Measurements from ENCODE around the gene TRIM75. TPM values are rescaled to one million over a fixed set of nuclear protein-coding genes. Genes with fewer than 3 reads are reported as not detected.
A peak's percentile ranks its signal among the peaks of the same experiment; 100 is the strongest.

The TRIM75 gene
- total and polyA plus RNA-seq, 2 of the 13 experiments (the other 11 are each of a cell fraction or from before 2014, with no cell fraction given), result not detected

DNA sequence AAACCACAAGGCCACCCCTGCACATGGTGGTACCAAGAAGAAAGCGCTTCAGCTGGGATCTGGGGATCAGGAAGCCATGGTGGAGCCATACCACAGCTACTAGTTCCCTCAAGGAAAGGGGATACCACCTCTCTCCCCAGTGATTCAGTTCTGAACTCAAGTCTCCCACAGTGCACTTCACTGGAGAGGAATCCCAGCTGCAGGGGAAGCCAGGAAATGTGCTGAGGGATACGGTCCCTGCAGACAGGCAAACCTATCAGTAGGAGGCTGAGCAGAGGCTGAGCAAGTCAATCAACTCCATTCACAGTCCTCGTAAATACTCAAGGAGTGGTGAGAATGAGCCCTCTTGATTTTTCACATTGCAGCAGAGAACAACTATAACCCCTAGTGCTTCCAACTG, 48.0 kb downstream of the TRIM75 start:
- Histone ChIP-seq H3K27me3 (ENCODE audit: control insufficient read depth in 1 of 2, insufficient read depth in 2 of 2, low read length in 2 of 2) (no peaks in the 10 kb centered on the region), H3K79me2 (ENCODE audit: insufficient read depth, low read length) (no peaks in the 10 kb centered on the region), H4K20me1 (ENCODE audit: insufficient read depth, low read length) (no peaks in the 10 kb centered on the region), H3K36me3 (replicated peaks in 1 of 2; ENCODE audit: control insufficient read depth in 1 of 2, insufficient read depth in 2 of 2, low read length in 2 of 2) (peaks cover 5 to 20% of the 10 kb centered on the region in 2 experiments; a peak in 2 of 5 replicates), H3K9me3 (ENCODE audit: low read length) (no peaks in the 10 kb centered on the region), H3K4me3 (replicated peaks in 1 of 3; ENCODE audit: insufficient read depth in 1 of 3, low read depth in 2 of 3, low read length in 3 of 3) (no peak overlapping the region), H2AFZ (ENCODE audit: low read length) (no peak overlapping the region), H3K4me2 (ENCODE audit: low read depth, low read length) (no peak overlapping the region), H3K27ac (ENCODE audit: extremely low read length, insufficient read depth, low read length) (no peak overlapping the region), H3K9ac (ENCODE audit: insufficient read depth, low read depth, low read length) (no peak overlapping the region), H3K4me1 (ENCODE audit: insufficient read depth, low read length) (peaks cover 9% of the 10 kb centered on the region)
- TF ChIP-seq NFYB (CRISPR knock-in tag; IDR thresholded peaks at IDR 0.05), result no peak
- WGBS (ENCODE audit: low lambda C conversion rate), result 100% methylated on average over 2 of the region's 3 CpGs
- POLR2A ChIA-PET, result no interaction called here
- CTCF ChIA-PET (ENCODE audit: low intra/inter-chr PET ratio, low total read pairs), result no interaction called here
- BruUV-seq (replicated peaks), result no TSS peak
- ATAC-seq (no peak), DNase-seq (ENCODE audit: low spot score) (no peak), FAIRE-seq (no peak)
- intact Hi-C loops (cut with micrococcal nuclease; ENCODE audit: unreplicated experiment), result no loop called here
- in situ Hi-C loops (cut with HindIII; ENCODE audit: extremely low pct_ligation_motif_present, low pct_unique_long_range_greater_than_20kb), result no loop called here

GRCh38 chr4:165106518-165106917, 52.9 kb downstream of the TRIM75 start:
- Histone ChIP-seq H4K20me1 (ENCODE audit: insufficient read depth, low read length) (no peaks in the 10 kb centered on the region), H3K79me2 (ENCODE audit: insufficient read depth, low read length) (peaks cover 4% of the 10 kb centered on the region), H3K4me3 (replicated peaks in 1 of 3; ENCODE audit: insufficient read depth in 1 of 3, low read depth in 2 of 3, low read length in 3 of 3) (no peak overlapping the region), H2AFZ (ENCODE audit: low read length) (no peak overlapping the region), H3K4me1 (ENCODE audit: insufficient read depth, low read length) (peaks cover 23% of the 10 kb centered on the region), H3K4me2 (ENCODE audit: low read depth, low read length) (no peak overlapping the region), H3K9ac (ENCODE audit: insufficient read depth, low read depth, low read length) (no peak overlapping the region), H3K27ac (ENCODE audit: extremely low read length, insufficient read depth, low read length) (peak overlapping the region; percentile 5), H3K36me3 (replicated peaks in 1 of 2; ENCODE audit: control insufficient read depth in 1 of 2, insufficient read depth in 2 of 2, low read length in 2 of 2) (peaks cover 2 to 12% of the 10 kb centered on the region in 2 experiments; a peak in 2 of 5 replicates), H3K27me3 (ENCODE audit: control insufficient read depth in 1 of 2, insufficient read depth in 2 of 2, low read length in 2 of 2) (no peaks in the 10 kb centered on the region), H3K9me3 (ENCODE audit: low read length) (no peaks in the 10 kb centered on the region)
- ChIA-PET CTCF (ENCODE audit: low intra/inter-chr PET ratio, low total read pairs) (no interaction called here), POLR2A (no interaction called here)
- intact Hi-C loops (cut with micrococcal nuclease; ENCODE audit: unreplicated experiment), result no loop called here
- WGBS (ENCODE audit: low lambda C conversion rate), result 54% methylated on average over 4 of the region's 6 CpGs
- FAIRE-seq (no peak), DNase-seq (ENCODE audit: low spot score) (no peak), ATAC-seq (peak; percentile 66)
- in situ Hi-C loops (cut with HindIII; ENCODE audit: extremely low pct_ligation_motif_present, low pct_unique_long_range_greater_than_20kb), result no loop called here
- TF ChIP-seq MTA3 (CRISPR knock-in tag; IDR thresholded peaks at IDR 0.05) (no peak), HNF4A (CRISPR knock-in tag; IDR thresholded peaks at IDR 0.05) (peak; percentile 71), HNF4G (IDR thresholded peaks at IDR 0.05; ENCODE audit: borderline replicate concordance, low read depth, low read length) (0 out of 2 replicates have a peak, but pooled peaks have one; percentile 13), HNF4G (CRISPR knock-in tag; IDR thresholded peaks at IDR 0.05; ENCODE audit: borderline replicate concordance, low read depth) (no peak), SIN3B (IDR thresholded peaks at IDR 0.05; ENCODE audit: low read length) (no peak)
- BruUV-seq (replicated peaks), result no TSS peak

Small RNA genes lying within 50 kb of the gene (small RNA-seq; reads per million reads assigned to genes)
- gene AC106872.12 (ENCODE audit: insufficient read depth in 2 of 3, insufficient read length in 3 of 3, low read depth in 2 of 3, low replicate concordance in 1 of 3), result 0 reads per million in 3 experiments

Other genes with a start within 250 kb of the TRIM75 start
- gene APELA, start 176.7 kb upstream of the TRIM75 start, total RNA-seq (2016; rRNA removed; fragmentation: Illumina TruSeq; extraction: Trizol), result not detected in 2 replicates
- gene APELA, start 176.7 kb upstream of the TRIM75 start, polyA plus RNA-seq (2011; rRNA removed), result not detected in 2 replicates
- not detected in 2 replicates for gene TRIM61, start 76.2 kb upstream of the TRIM75 start, total RNA-seq (2016; rRNA removed; fragmentation: Illumina TruSeq; extraction: Trizol)
- not detected in 2 replicates for gene TRIM61, start 76.2 kb upstream of the TRIM75 start, polyA plus RNA-seq (2011; rRNA removed)
- gene TRIM60, start 21.9 kb upstream of the TRIM75 start, total RNA-seq (2016; rRNA removed; fragmentation: Illumina TruSeq; extraction: Trizol), result not detected in 2 replicates
- gene TRIM60, start 21.9 kb upstream of the TRIM75 start, polyA plus RNA-seq (2011; rRNA removed), result not detected in 2 replicates
- 14.1 and 19.9 TPM in 2 replicates for gene TMEM192, start 59.0 kb downstream of the TRIM75 start, total RNA-seq (2016; rRNA removed; fragmentation: Illumina TruSeq; extraction: Trizol)
- 19.3 and 19.8 TPM in 2 replicates for gene TMEM192, start 59.0 kb downstream of the TRIM75 start, polyA plus RNA-seq (2011; rRNA removed)
- 14.4 and 17.6 TPM in 2 replicates for gene KLHL2, start 153.7 kb downstream of the TRIM75 start, total RNA-seq (2016; rRNA removed; fragmentation: Illumina TruSeq; extraction: Trizol)
- gene KLHL2, start 153.7 kb downstream of the TRIM75 start, polyA plus RNA-seq (2011; rRNA removed), result 7.3 and 9.2 TPM in 2 replicates